Stimulated activated naive CD8-positive, alpha-beta T cell treated with anti-CD3 and anti-CD28 coated beads, Interleukin-15, Interleukin-2, amounts not matched to agents 100 U/mL and 50 U/mL, for 24 hours (primary cell): ENCODE data around the gene FAM117A.
"Not testable (repeated sequence)": the region's sequence is repeated elsewhere in the genome, so short reads cannot be mapped to it uniquely, and the experiment has no call there.

Experiments
- ATAC-seq: fragments of 150-1000 bp; cut with Tn5 transposase; one replicate; pipeline ENCODE4 v1.10.0; 2021
- DNase-seq: peaks from one replicate; pipeline ENCODE4 v3.0.0; 2021

FAM117A gene

DNA sequence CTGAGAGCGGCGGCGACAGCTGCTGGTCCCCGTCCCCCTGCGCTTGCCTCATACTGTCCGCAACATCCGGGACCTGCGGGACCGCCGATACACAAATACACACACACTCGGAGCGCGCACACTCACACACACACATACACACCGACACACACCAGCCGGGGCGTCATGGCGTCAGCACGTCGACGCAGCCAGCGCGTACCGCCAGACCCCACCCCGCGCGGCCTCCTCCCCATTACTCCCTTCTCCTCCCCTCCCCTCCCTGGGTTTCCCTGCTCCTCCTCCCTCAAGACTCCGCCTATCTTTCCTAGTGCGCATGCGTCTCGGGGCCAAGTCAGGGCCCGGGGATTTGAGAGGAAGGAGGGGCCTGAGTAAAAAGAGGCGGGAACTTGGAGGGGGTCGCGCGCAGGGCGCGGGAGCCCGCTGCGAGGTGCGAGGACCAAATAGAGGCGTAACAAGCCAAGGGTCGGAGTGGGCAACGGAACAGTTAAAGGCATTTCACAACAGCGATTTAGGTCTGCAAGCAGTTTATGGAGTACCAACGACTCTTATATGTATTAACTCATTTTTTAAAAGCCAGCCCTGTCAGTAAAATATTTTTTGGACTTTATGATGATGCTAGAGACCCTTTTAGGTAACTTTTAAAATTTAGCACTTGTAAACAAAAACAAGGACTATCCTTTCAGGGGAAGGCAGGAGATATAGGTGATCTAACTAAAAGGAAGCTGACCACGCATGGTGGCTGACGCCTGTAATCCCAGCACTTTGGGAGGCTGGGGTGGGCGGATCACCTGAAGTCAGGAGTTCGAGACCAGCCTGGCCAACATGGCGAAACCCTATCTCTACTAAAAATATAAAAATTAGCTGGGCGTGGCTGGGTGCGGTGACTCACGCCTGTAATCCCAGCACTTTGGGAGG, 85.7 kb downstream of the FAM117A start, which contains the start of gene SPOP:
SPOP (minus strand) TSS at position 165 of the 915 bp plus-strand sequence. CDS start 55,287 bp downstream, outside the sequence.
- peak; percentile 99 for DNase-seq
- ATAC-seq, result peak; percentile 98

DNA sequence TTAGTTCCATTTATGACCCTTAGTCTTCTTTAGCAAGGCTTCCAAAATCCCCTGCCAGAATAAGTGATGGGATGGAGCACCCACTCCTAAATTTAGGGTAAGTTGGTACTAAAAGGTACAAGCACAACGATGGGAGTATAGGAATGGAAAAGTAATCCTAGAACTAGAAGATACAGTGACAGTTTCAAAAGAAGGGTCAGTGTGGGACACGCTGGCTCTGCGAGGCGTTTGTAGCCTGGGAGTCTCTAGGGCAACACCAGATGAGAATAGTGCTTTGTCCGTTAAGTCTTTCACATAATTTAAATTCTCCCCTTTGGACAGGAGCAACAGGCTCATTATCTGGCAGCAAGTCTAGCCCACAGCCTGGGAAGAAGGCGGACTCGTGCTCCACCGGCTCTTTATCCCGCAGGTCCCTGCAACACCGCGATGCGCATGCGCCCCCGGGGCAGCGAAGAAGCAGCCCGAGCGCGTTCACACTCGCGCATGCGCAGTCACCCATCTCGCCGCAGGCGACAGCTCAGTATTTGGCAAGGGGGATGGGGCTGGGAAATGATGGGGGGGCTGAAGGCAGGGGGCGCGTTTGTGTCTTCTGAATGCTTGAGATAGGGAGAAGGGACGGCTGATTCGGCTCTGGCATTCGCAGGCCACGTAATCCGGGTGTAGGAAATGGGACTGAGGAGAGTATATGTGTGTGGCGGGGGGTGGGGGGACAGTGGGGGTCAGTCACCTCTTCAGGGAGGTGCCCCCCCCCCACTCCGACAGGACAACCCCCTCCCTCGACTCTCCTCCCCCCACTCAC, 86.6 kb downstream of the FAM117A start:
- ATAC-seq, result peak; percentile 64

DNA sequence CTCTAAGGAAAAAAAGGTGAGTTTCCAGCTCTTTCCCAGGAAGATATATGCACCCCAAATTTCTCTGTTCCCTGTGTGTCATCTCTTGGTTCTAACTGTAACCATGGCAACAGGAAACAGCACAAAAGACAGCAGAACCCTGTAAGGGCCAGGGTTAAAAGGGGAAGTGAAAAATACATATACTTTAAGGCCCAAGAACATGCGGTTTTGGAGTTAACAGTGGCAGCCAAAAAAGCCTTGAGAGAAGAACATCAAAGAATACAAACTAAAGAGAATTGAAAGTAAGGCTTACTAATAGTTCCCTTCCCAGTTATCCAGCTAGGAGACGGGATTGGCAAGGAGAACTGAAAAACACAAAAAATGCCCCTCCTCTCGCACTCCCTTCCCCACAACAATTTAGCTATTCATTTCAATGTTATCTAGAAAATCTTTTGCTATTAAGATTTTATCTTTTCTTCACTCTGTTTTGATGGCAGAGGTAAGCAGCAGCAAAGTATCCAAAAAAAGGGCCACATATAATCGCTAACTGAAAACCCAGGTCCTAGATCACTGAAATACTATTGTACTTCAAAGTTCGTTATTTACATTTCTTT, 87.6 kb downstream of the FAM117A start:
- ATAC-seq, result no peak
- no peak for DNase-seq

More for the DNA sequence above, 86.6 kb downstream of the FAM117A start:
- peak; percentile 99 for DNase-seq

- DNase-seq (no peak), ATAC-seq (no peak)
Measured at GRCh38 chr17:49674507-49674906, 89.4 kb downstream of the FAM117A start.

DNA sequence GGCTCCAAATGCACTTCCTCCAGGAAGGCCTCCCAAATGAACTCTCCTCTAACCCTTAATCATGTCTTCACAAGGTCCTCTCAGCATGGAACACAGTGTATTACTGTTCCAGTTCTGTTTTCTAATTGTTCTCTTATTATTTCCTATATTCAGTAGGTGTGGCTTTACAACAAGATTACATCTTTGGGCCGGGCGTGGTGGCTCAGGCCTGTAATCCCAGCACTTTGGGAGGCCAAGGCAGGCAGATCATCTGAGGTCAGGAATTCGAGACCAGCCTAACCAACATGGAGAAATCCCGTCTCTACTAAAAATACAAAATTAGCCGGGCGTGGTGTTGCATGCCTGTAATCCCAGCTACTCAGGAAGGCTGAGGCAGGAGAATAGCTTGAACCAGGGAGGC, 90.3 kb downstream of the FAM117A start:
- not testable (repeated sequence) for ATAC-seq, DNase-seq

GRCh38 chr17:49670641-49671040, 93.3 kb downstream of the FAM117A start:
- no peak for DNase-seq
- ATAC-seq, result no peak

DNA sequence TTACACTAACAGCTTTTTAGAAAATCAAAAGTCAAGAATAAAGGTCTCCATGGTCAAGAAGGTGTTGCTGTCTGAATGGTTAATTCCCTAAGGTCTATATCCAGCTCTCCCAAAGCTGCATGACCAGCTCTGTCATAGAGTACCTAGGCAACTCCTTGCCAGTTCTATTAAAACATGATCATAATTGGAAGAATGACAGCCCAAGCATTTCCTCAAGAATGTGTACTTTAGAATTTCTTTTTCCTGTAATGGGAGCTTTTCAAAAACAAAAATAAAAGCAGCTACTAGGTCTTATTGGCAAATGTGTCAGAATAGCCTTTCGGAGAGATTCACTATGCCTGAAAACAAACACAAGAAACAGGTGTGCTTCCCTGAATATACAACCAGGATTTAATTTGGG, 93.9 kb downstream of the FAM117A start:
- no peak for DNase-seq

GRCh38 chr17:49667854-49668253, 96.1 kb downstream of the FAM117A start:
- ATAC-seq, result no peak
- no peak for DNase-seq

More for the DNA sequence above, 93.9 kb downstream of the FAM117A start:
- ATAC-seq, result no peak

- DNase-seq (no peak), ATAC-seq (no peak)
Measured at GRCh38 chr17:49664706-49665211, 99.2 kb downstream of the FAM117A start.
